CD4-positive, alpha-beta T cell (primary cell): ENCODE data around the gene CDH13. TPM values are rescaled to one million over a fixed set of nuclear protein-coding genes. Genes with fewer than 3 reads are reported as not detected.

ENCODE experiments used
- ATAC-seq: fragments of 200-7000 bp; cut with Tn5 transposase; one replicate; pipeline ENCODE4 v1.10.0; 2022; ENCODE audit warnings: mild to moderate bottlenecking; ENCODE audit not compliant: poor library complexity
- CTCF ChIA-PET: fragments of 350-600 bp; sonication (Branson Sonifier 250); formaldehyde crosslinking; loops from one replicate; lab custom pipeline; 2021; ENCODE audit warnings: antibody characterized with exemption, inconsistent platforms; lab: Charles Lee
- POLR2A ChIA-PET: fragments of 350-600 bp; sonication (Branson Sonifier 250); formaldehyde crosslinking; loops from one replicate; lab custom pipeline; 2021; ENCODE audit warnings: antibody characterized with exemption, inconsistent platforms; lab: Charles Lee
- DNase-seq, 14 experiments: peaks; one replicate each; pipeline ENCODE4 v3.0.0-alpha.2; 2013 to 2020; ENCODE audit warnings: mixed read lengths in 2 of 14
- H3K27ac ChIP-seq, 2 donors: one replicate each; pipeline versions ENCODE4 v1.5.1 to v1.7.0; 2013; ENCODE audit warnings: low read length in 2 of 2, low read depth in 1 of 2, mild to moderate bottlenecking in 1 of 2
- H3K27me3 ChIP-seq, 2 experiments: 1 replicate in 1 of 2; 2 replicates in 1 of 2; pipeline versions ENCODE4 v1.6.1 to v1.7.0; 2013; ENCODE audit warnings: low read length in 2 of 2, control low read depth in 1 of 2, mild to moderate bottlenecking in 1 of 2, moderate library complexity in 1 of 2; ENCODE audit not compliant: insufficient read depth in 2 of 2, control insufficient read depth in 1 of 2
- H3K36me3 ChIP-seq: one replicate; pipeline ENCODE4 v1.6.1; 2013; ENCODE audit warnings: low read length, control low read depth; ENCODE audit not compliant: insufficient read depth
- H3K4me1 ChIP-seq: one replicate; pipeline ENCODE4 v1.6.1; 2013; ENCODE audit warnings: low read length, control low read depth; ENCODE audit not compliant: insufficient read depth
- H3K4me3 ChIP-seq: one replicate; pipeline ENCODE4 v1.5.1; 2013; ENCODE audit warnings: mild to moderate bottlenecking, low read length, moderate library complexity
- H3K9me3 ChIP-seq, 2 experiments: 1 replicate in 1 of 2; 2 replicates in 1 of 2; pipeline versions ENCODE4 v1.6.1 to v1.7.0; 2013; ENCODE audit warnings: low read length in 2 of 2, mild to moderate bottlenecking in 2 of 2, control low read depth in 1 of 2, moderate library complexity in 1 of 2; ENCODE audit not compliant: control insufficient read depth in 1 of 2, insufficient read depth in 1 of 2
- H3K27ac Mint-ChIP-seq: one replicate; pipeline ENCODE4 v1.8.0; 2020; ENCODE audit warnings: mixed read lengths
- H3K27me3 Mint-ChIP-seq: one replicate; pipeline ENCODE4 v1.8.0; 2021; ENCODE audit warnings: mixed read lengths
- H3K36me3 Mint-ChIP-seq: one replicate; pipeline ENCODE4 v1.8.0; 2021; ENCODE audit warnings: low read depth, mixed read lengths
- H3K4me1 Mint-ChIP-seq: one replicate; pipeline ENCODE4 v1.8.0; 2021; ENCODE audit warnings: low read depth, mixed read lengths
- H3K4me3 Mint-ChIP-seq: one replicate; pipeline ENCODE4 v1.8.0; 2020; ENCODE audit warnings: mild to moderate bottlenecking, mixed read lengths
- H3K9me3 Mint-ChIP-seq: one replicate; pipeline ENCODE4 v1.8.0; 2020; ENCODE audit warnings: mixed read lengths
- intact Hi-C, 2 experiments: fragments of 100-400 bp; cut with DNase I in 1 of 2; cut with micrococcal nuclease in 1 of 2; formaldehyde crosslinking; loops; one replicate each; pipeline versions ENCODE4 v1.15.1 to v1.9.0; 2023 to 2025; cut with DNase I, micrococcal nuclease
- total RNA-seq, 174 experiments: library from RNA in 2 of 174; stranded (reverse) in 2 of 174; gene quantifications; one replicate each; pipeline ENCODE4 v1.2.3 and lab custom pipeline; 2021 to 2026
- TF ChIP-seq, protein P1 (sequence below): fragments of 200-600 bp; IDR thresholded peaks from one replicate; pipeline ENCODE4 v1.8.0; 2022; ENCODE audit warnings: antibody characterized with exemption, mild to moderate bottlenecking

Gene CDH13
- total RNA-seq, 2 experiments from 2014 or later: not detected

DNA sequence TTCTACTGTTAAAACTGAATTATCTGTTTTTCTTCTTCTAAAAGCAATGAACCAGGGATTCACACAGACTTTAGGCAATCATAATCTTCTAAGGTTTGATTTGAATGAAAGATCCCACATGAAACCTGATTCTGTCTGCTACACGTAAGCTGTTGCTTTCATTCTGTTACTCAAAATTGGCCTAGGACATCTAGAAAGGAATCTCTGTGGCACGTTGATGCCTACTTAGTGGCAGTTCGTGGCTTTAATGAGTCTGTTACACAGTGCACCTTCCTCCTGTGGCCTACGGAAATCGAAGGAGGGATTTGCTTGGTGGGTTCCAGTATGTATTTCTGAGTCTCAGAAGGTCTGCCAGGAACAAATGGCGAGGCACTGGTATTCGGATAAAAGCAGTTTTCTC, 691.6 kb downstream of the CDH13 start:
- CTCF ChIA-PET: no interaction called here
- no peaks in the 10 kb centered on the region for H3K4me1 Mint-ChIP-seq
- ATAC-seq: no peak
- POLR2A ChIA-PET: no interaction called here
- H3K9me3 ChIP-seq: no peaks in the 10 kb centered on the region
- intact Hi-C loops: no loop called here
- H3K4me3 Mint-ChIP-seq: no peak overlapping the region
- no peak overlapping the region for H3K27ac Mint-ChIP-seq
- no peaks in the 10 kb centered on the region for H3K36me3 ChIP-seq
- no peaks in the 10 kb centered on the region for H3K9me3 Mint-ChIP-seq
- H3K36me3 Mint-ChIP-seq: no peaks in the 10 kb centered on the region
- H3K27me3 Mint-ChIP-seq: no peaks in the 10 kb centered on the region
- H3K4me1 ChIP-seq: no peaks in the 10 kb centered on the region
- H3K4me3 ChIP-seq: no peak overlapping the region
- no peak for DNase-seq
- no peaks in the 10 kb centered on the region for H3K27me3 ChIP-seq
- TF ChIP-seq, protein P1, sequence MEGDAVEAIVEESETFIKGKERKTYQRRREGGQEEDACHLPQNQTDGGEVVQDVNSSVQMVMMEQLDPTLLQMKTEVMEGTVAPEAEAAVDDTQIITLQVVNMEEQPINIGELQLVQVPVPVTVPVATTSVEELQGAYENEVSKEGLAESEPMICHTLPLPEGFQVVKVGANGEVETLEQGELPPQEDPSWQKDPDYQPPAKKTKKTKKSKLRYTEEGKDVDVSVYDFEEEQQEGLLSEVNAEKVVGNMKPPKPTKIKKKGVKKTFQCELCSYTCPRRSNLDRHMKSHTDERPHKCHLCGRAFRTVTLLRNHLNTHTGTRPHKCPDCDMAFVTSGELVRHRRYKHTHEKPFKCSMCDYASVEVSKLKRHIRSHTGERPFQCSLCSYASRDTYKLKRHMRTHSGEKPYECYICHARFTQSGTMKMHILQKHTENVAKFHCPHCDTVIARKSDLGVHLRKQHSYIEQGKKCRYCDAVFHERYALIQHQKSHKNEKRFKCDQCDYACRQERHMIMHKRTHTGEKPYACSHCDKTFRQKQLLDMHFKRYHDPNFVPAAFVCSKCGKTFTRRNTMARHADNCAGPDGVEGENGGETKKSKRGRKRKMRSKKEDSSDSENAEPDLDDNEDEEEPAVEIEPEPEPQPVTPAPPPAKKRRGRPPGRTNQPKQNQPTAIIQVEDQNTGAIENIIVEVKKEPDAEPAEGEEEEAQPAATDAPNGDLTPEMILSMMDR: no peak
- no peak overlapping the region for H3K27ac ChIP-seq

DNA sequence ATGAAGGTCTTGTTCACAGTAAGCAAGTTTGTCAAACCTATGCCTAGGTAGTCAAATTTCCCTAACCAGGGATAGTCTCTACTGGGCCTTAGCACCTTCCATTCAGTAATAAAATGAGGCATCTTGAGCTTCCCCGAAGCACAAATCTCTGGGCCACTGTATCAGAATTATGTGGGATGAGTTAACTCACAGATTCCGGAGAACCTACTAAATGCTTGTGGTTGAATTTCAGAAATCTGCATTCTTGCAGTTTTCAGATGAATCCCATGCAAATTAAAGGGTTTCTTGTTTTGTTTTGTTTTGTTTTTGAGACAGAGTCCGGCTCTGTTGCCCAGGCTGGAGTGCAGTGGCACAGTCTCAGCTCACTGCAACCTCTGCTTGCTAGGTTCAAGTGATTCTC, 702.2 kb downstream of the CDH13 start:
- ATAC-seq (no peak), DNase-seq (no peak)
- ChIA-PET POLR2A (no interaction called here), CTCF (interaction anchor here (1.6 kb wide), 1 partner anchor 27 kb away, joined by 3 read pairs; no protein-coding TSS in a partner anchor)
- intact Hi-C loops: no loop called here
- no peak overlapping the region for H3K4me3 Mint-ChIP-seq
- H3K4me1 Mint-ChIP-seq: no peaks in the 10 kb centered on the region
- H3K4me3 ChIP-seq: no peak overlapping the region
- H3K27ac Mint-ChIP-seq: no peak overlapping the region
- H3K27me3 ChIP-seq: no peaks in the 10 kb centered on the region
- H3K27me3 Mint-ChIP-seq: peaks cover 8% of the 10 kb centered on the region
- H3K27ac ChIP-seq: no peak overlapping the region
- no peaks in the 10 kb centered on the region for H3K4me1 ChIP-seq
- H3K36me3 Mint-ChIP-seq: no peaks in the 10 kb centered on the region
- H3K36me3 ChIP-seq: no peaks in the 10 kb centered on the region
- H3K9me3 Mint-ChIP-seq: no peaks in the 10 kb centered on the region
- no peaks in the 10 kb centered on the region for H3K9me3 ChIP-seq
- TF ChIP-seq, protein P1: no peak

GRCh38 chr16:83329441-83329840, 702.7 kb downstream of the CDH13 start:
- Histone ChIP-seq H3K9me3 (no peaks in the 10 kb centered on the region), H3K27me3 (no peaks in the 10 kb centered on the region), H3K4me3 (no peak overlapping the region), H3K27ac (no peak overlapping the region), H3K36me3 (no peaks in the 10 kb centered on the region), H3K4me1 (no peaks in the 10 kb centered on the region)
- Mint-ChIP-seq H3K4me3 (no peak overlapping the region), H3K27me3 (peaks cover 8% of the 10 kb centered on the region), H3K27ac (no peak overlapping the region), H3K4me1 (no peaks in the 10 kb centered on the region), H3K9me3 (no peaks in the 10 kb centered on the region), H3K36me3 (no peaks in the 10 kb centered on the region)
- DNase-seq: no peak
- TF ChIP-seq, protein P1: no peak
- POLR2A ChIA-PET: no interaction called here
- intact Hi-C loops: no loop called here
- CTCF ChIA-PET: interaction anchor here (1.6 kb wide), 1 partner anchor 28 kb away, joined by 3 read pairs; no protein-coding TSS in a partner anchor
- ATAC-seq: no peak
